ENCODE results near the gene ACVR2B.

Gene ACVR2B

GRCh38 chr3:38533285-38533976 is 79.7 kb downstream of the ACVR2B start:
- no peak for DNase-seq

- DNase-seq, result no peak
These were observed 80.5 kb downstream of the ACVR2B start for GRCh38 chr3:38534180-38534579.

- DNase-seq, result no peak
These were observed 80.9 kb downstream of the ACVR2B start for GRCh38 chr3:38534604-38535003.

GRCh38 chr3:38536671-38537070 is 83.0 kb downstream of the ACVR2B start:
- no peak for DNase-seq

GRCh38 chr3:38538773-38539353 is 85.2 kb downstream of the ACVR2B start:
- no peak for DNase-seq

- peak in 1 of 2 experiments; percentile 6 for DNase-seq
These were observed 88.1 kb downstream of the ACVR2B start for GRCh38 chr3:38541806-38542205.
